ENCODE results near the gene SLC9A9.

DNA sequence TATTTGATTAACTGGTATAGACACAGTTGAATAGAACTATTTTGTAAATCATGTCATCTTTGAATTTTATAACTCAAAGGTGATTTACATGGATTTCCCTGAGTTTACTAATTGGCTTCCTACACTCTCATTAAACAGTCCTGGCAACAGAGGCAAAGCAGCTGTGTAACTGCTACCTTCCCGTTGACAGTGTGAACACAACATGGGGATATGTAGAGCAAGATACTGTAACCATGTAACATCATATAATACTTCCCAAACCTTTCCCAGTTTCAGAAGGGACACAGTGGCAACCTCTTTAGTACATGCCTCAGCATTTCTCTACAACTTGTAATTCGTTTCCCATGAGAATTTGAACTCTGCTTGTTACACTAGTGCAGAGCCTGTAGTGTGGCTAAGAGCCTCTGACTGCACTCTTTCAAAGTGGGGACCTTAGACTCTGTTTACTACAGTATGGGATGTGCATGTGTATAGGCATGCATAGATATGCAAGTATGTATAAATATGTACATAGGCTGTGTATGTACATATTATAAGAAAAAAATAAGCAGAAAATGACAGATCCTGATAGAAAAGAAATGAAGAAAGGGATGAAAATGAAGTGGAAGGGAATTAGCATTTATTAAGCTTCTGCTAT, 299.3 kb downstream of the SLC9A9 start:
- no peak for TF ChIP-seq EZH2 (IDR thresholded peaks at IDR 0.05; ENCODE audit: borderline replicate concordance, low read depth, low read length)
- TF ChIP-seq, protein P1, sequence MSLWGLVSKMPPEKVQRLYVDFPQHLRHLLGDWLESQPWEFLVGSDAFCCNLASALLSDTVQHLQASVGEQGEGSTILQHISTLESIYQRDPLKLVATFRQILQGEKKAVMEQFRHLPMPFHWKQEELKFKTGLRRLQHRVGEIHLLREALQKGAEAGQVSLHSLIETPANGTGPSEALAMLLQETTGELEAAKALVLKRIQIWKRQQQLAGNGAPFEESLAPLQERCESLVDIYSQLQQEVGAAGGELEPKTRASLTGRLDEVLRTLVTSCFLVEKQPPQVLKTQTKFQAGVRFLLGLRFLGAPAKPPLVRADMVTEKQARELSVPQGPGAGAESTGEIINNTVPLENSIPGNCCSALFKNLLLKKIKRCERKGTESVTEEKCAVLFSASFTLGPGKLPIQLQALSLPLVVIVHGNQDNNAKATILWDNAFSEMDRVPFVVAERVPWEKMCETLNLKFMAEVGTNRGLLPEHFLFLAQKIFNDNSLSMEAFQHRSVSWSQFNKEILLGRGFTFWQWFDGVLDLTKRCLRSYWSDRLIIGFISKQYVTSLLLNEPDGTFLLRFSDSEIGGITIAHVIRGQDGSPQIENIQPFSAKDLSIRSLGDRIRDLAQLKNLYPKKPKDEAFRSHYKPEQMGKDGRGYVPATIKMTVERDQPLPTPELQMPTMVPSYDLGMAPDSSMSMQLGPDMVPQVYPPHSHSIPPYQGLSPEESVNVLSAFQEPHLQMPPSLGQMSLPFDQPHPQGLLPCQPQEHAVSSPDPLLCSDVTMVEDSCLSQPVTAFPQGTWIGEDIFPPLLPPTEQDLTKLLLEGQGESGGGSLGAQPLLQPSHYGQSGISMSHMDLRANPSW (CRISPR knock-in tag; IDR thresholded peaks at IDR 0.05), result no peak
- TF ChIP-seq FOXP1 (CRISPR knock-in tag; IDR thresholded peaks at IDR 0.05), result no peak
- no peak for TF ChIP-seq ZFP36 (IDR thresholded peaks at IDR 0.05; ENCODE audit: low read depth, low read length, partially characterized antibody)
- TF ChIP-seq, protein P2, sequence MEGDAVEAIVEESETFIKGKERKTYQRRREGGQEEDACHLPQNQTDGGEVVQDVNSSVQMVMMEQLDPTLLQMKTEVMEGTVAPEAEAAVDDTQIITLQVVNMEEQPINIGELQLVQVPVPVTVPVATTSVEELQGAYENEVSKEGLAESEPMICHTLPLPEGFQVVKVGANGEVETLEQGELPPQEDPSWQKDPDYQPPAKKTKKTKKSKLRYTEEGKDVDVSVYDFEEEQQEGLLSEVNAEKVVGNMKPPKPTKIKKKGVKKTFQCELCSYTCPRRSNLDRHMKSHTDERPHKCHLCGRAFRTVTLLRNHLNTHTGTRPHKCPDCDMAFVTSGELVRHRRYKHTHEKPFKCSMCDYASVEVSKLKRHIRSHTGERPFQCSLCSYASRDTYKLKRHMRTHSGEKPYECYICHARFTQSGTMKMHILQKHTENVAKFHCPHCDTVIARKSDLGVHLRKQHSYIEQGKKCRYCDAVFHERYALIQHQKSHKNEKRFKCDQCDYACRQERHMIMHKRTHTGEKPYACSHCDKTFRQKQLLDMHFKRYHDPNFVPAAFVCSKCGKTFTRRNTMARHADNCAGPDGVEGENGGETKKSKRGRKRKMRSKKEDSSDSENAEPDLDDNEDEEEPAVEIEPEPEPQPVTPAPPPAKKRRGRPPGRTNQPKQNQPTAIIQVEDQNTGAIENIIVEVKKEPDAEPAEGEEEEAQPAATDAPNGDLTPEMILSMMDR (IDR thresholded peaks at IDR 0.05 in 2 of 3, conservative IDR thresholded peaks at IDR 0.05 in 1 of 3; ENCODE audit: insufficient read depth in 2 of 3, low read depth in 1 of 3, low read length in 3 of 3), result no peak
- TF ChIP-seq MED1 (CRISPR knock-in tag; IDR thresholded peaks at IDR 0.05; ENCODE audit: borderline replicate concordance), result no peak
- TF ChIP-seq ZNF644 (tag; IDR thresholded peaks at IDR 0.05; ENCODE audit: low read depth), result no peak
- TF ChIP-seq ZNF174 (CRISPR knock-in tag; IDR thresholded peaks at IDR 0.05), result no peak
- TF ChIP-seq PBX2 (CRISPR knock-in tag; IDR thresholded peaks at IDR 0.05; ENCODE audit: low read depth), result no peak
- TF ChIP-seq PBX2 (tag; conservative IDR thresholded peaks at IDR 0.05; ENCODE audit: low read depth), result no peak
- TF ChIP-seq SMAD3 (CRISPR knock-in tag; conservative IDR thresholded peaks at IDR 0.05), result no peak
- no peak for TF ChIP-seq ZNF407 (IDR thresholded peaks at IDR 0.05; ENCODE audit: low read depth)
- TF ChIP-seq NCOA2 (IDR thresholded peaks at IDR 0.05; ENCODE audit: partially characterized antibody in 2 of 2), result no peak
